ENCODE measurements around the gene MESP1.
A peak's percentile ranks its signal among the peaks of the same experiment; 100 is the strongest.

The MESP1 gene

DNA sequence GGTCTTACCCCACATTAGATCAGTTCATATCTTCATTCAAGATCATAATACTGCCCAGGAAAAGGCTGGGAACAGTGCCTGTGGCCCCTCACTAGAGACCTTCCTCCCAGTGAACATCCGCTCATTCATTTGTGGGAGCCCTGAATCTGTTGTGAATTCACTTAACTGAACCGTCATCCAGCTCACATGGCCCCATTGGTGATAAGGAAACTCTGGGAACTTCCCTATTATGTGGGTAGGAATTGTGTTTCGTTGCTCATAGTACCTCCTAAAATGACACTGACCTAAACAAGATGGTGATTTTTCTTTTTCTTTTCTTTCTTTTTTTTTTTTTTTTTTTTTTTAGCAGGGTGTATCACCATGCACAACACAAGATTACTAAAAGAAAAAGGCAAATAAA is 18.3 kb upstream of the MESP1 start:
- H3K27ac ChIP-seq: no peak overlapping the region
- TF ChIP-seq, protein P1, sequence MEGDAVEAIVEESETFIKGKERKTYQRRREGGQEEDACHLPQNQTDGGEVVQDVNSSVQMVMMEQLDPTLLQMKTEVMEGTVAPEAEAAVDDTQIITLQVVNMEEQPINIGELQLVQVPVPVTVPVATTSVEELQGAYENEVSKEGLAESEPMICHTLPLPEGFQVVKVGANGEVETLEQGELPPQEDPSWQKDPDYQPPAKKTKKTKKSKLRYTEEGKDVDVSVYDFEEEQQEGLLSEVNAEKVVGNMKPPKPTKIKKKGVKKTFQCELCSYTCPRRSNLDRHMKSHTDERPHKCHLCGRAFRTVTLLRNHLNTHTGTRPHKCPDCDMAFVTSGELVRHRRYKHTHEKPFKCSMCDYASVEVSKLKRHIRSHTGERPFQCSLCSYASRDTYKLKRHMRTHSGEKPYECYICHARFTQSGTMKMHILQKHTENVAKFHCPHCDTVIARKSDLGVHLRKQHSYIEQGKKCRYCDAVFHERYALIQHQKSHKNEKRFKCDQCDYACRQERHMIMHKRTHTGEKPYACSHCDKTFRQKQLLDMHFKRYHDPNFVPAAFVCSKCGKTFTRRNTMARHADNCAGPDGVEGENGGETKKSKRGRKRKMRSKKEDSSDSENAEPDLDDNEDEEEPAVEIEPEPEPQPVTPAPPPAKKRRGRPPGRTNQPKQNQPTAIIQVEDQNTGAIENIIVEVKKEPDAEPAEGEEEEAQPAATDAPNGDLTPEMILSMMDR (conservative IDR thresholded peaks at IDR 0.05): no peak

DNA sequence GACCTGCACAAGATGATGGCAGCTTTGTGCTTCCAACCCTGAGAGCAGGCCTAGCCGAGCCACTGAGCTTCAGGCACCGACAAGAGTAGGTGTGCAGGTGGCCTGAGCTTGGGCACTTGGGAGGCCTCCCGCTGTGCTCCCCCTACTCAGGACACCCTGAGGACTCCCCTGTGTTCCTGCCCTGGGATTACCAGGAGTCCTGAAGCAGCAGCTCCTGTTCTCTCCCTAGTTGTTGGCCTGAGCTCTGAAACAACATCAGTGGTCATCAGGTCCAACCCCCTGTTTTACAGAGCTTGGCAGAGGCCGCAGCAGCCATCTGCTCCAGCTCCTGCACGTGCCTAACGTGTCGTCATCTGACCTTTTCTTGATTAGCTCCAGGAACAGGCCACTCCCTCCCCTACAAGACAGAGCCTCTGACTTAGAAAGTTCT is 17.0 kb upstream of the MESP1 start:
- peak overlapping the region; percentile 50 for H3K27ac ChIP-seq
- TF ChIP-seq, protein P1 (conservative IDR thresholded peaks at IDR 0.05): no peak

DNA sequence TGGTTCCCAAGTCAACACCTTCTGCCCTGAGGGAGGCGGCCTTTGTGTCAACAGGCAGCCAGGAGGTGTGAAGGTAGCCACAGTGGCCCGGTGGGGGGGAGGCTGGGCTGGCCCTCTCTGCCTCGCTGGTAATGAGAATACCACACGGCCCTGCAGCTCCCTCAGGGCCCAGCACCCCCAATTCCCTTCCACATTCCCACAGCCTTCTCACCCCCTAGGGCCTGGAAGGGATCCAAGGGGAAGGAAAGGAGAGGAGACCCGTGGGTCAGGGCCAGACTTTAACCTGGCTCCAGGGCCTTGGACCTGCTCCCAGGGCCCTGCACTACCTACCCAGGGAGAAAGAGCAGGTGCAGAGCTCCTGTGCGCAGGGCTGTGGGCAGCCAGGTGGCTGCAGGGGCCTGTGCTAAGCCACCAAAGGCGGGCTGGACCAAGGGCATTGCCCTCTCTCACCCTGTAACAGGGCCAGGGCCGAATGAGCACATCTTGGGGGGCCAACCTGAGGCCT is 16.4 kb upstream of the MESP1 start:
- TF ChIP-seq, protein P1 (conservative IDR thresholded peaks at IDR 0.05): no peak
- H3K27ac ChIP-seq: peak overlapping the region; percentile 50

DNA sequence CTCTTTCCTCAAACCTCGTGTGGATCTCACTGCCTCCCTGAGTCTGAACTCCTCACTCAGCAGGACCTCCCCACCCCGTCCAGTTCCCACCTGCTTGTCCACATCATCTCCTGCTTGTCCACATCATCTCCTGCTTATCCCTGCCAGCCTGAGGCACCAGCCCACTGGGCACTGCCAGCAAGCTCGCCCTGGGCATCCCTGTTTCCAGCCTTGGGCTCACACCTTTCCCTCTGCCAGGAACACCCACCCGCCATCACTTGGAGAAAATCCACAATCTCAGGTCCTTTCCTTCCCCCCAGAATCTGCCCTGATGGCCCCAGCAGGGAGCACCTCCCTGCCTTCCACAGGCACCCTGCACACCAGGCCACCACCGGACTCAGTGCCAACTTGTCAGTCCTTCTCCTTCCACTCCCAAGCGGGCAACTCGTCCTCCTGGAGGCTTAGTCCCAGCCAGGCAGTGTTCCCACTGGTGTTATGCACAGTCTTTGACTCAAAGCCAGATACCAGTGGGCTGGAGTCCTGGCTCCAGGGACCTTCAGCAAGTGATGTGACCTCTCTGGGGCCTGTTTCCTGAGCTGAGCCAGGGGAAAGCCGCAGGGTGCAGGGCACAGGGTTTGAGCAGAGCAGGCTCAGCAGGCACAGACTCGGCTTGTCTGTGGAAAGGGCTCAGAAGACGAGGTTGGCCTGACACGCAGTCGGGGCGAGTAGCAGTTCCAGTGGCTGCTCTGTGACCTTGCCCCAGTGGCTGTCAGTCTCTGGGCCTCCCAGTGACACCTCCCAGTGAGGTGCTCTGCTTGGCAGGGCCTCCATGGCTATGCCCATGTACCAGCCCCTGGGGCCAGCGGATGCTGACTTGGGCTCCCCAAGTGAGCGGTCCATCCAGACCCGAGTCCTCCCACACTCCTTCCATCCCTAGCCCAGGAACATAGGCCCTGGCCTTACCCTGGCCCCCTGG is 15.6 kb upstream of the MESP1 start:
- H3K27ac ChIP-seq: peak overlapping the region; percentile 50
- TF ChIP-seq, protein P1 (conservative IDR thresholded peaks at IDR 0.05): no peak

DNA sequence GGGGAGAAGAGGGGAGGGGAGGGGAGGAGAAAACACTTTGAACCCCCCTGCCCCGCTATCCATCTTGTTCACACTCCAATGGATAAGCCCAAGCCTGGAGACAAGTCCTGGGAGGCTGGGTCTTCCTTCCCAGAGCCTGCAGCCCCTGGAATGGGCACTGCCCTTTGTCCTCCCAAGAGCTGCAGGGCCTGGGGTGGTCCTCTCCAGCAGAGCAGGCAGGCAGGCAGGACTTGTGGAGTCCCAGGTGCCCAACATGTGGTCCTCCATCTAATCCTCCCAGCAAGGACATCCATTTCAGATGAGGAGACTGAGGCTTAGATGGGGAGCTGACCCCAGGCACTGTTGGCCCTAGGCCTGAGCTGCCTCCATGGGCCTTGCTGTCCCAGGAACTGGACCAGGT is 14.6 kb upstream of the MESP1 start:
- H3K27ac ChIP-seq: no peak overlapping the region
- TF ChIP-seq, protein P1 (conservative IDR thresholded peaks at IDR 0.05): no peak

DNA sequence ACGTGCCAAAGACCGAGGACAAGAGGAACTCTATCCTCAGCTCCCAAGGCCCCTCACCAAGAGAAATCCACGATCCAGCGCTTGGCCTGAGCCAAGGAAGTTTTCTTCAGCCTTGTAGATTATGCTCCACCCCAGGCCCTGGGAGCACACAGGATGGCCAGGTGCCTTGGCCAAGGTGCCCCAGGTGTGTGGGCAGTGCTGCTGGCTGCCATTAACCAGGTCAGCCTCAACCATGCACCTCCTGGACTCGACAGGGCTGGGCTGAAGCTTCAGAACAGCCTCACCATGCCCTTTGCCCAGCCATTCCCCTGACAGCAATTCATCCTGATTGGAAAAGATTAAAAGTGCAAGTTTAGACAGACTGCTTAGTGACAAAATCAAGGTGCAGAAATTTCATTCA is 10.9 kb upstream of the MESP1 start:
- peak overlapping the region; percentile 100 for H3K27ac ChIP-seq
- TF ChIP-seq, protein P1 (conservative IDR thresholded peaks at IDR 0.05): no peak

DNA sequence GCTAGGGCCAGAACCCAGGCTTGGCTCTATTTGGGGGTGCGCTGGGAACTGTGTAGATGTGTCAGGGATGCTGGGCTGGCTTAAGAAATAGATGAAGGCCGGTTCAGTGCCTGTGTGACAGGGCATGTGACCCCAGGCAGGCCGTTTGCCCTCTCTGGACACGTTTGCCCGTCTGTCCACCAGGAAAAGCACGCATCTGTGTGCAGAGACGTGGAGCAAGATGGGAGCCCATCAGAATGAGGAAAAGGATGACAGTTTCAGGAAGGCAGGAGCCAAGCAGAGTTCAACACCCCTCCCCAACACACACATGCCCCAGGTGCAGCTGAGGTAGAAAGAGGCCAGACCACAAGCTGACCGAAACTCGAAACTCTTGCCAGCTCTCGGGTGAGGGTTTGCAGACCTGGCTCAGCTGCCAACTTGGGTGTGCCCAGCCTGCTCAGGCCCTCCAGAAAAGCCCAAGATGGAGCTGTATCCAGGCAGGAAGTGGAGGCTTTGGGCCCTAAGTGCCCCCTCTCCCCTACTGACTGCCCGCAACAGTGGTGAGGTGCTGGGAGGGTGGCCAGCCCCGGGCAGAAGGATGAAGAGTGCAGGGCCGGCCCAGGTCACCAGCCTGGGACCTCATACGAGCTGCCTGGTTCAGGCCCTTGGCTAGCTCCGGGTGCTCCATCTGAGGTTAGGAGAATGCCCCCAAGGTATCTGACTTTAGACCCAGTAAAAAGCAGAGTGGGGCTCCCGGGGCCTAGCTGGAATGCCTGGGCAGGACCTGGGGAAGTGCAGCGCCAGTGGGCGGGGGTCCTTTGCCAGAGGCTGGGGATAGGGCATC is 10.2 kb upstream of the MESP1 start:
- peak overlapping the region; percentile 100 for H3K27ac ChIP-seq
- TF ChIP-seq, protein P1 (conservative IDR thresholded peaks at IDR 0.05): no peak; the same call in none of the 2 replicates

All from VCaP (cell line).